Ecto neural progenitor cell (in vitro differentiated cells): ENCODE results near the gene ASB2.

Experiments used
- DNase-seq: peaks from one replicate; pipeline ENCODE4 v3.0.0-alpha.2; 2018; ENCODE audit warnings: low spot score

ASB2 gene

DNA sequence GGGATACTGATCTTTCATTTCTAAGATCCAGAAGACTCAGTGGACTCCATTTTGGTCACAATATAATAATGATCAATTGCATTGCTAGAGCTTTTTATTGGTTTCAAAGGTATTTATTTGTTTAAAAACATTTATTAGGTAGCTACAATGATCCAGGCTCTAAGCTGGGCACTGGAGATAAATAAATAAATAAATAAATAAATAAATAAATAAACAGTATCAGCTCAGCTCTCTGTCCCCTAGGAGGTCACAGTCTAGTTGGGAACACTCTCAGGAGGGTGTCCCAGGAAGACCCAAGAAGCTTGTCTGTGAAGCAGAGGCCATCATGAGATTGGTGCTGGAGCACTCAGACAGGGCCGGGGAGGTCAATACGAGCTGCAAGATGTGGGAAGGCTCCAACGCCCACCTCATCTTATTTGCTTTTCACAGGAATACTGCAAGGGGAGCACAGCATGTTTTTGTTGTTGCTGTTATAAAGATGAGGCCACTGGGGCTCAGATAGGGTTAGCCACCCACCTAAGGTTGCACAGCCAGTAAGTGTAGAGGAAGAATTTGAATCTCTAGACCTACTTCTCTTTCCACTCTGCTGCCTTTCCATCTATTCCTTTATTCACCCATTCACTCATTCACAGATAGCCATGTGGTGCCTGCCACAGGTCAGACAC, 15.5 kb downstream of the ASB2 start:
- no peak for DNase-seq

DNA sequence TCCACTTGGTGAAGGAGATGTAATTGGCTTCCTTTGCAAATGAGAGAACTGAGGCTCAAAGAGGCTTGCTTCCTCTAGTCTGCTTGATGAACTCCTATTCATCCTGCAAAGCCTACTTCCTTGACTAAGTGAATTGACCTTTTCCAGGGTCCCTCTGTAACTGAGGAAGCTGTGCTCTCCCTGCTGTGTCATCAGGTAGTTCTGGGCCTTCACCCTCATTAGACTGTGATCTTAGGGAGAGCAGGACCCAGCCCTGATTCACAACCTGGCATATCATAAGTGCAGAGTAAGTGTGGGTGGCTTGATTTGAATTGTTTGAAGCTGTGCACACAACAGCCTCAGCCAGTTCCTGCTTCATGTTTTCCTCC, 16.3 kb downstream of the ASB2 start:
- no peak for DNase-seq

DNA sequence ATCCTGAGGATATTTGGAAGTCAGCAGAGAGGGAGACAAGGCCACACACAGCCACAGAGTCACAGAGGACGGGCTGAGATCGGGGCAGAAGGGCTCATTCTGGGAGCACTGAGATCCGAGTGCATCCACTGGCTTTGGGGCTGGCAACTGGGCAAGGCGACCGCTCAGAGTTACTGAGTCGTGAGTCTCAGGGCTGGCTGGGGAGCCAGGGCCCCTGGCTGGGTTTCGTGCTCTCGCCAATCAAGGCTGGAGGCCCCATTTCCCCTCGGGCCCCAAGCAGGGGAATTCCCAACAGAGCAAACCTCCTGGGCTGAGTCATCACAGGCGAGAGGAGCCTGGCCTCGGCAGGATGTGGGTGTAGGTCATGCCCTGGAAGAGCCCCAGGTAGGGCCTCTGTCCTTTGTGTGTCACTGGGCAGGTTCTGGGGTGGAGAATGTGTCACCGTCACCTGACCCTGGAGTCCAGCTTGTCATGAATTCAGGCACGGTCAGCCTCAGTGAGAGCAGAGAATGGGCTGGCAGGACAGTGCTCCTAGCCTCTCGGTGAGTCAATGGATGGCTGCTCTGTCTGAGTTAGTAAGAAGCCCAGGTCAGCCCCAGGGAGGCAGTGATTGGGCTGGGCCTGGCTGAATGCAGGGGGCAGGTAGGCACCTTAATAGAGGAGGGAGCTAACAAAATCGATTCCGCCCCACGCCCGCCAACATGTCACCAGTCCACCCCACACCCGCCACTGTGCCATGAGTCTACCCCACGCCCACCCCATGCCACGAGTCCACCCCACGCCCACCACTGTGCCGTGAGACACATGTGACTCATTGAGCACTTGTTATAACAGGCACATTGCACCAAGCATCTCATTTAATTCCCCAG, 16.9 kb downstream of the ASB2 start:
- no peak for DNase-seq

DNA sequence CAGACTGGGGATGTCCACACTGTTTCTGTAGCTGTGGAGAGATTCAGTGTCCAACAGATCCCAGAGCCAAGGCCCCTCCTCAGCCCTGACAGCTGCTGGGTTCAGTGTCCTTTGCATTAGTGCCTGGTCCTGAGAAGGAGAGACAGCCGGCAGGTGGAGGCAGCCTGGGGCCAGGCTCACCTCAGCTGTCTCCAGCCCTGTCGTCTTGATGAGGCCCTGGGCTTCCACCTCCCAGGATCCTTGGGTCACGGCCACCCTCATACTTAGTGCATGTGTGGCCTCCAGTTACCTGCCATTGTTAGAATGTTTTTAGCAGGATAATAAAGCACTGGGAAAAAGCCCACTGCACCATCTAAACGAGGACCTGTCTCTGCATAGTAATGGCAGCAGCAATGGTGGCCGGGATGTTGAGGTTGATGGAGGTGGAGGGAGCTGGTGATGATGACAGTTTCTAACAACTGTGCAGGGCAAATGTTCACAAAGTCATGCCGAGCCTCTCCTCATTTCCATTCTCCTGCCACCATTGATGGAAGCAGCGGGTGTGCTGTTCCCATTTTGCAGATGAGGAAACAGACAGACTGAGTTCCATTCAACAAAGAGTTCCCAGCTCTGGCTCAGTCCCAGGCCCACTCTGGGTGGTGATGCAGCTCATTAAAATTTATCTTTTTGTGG, 17.7 kb downstream of the ASB2 start:
- no peak for DNase-seq

DNA sequence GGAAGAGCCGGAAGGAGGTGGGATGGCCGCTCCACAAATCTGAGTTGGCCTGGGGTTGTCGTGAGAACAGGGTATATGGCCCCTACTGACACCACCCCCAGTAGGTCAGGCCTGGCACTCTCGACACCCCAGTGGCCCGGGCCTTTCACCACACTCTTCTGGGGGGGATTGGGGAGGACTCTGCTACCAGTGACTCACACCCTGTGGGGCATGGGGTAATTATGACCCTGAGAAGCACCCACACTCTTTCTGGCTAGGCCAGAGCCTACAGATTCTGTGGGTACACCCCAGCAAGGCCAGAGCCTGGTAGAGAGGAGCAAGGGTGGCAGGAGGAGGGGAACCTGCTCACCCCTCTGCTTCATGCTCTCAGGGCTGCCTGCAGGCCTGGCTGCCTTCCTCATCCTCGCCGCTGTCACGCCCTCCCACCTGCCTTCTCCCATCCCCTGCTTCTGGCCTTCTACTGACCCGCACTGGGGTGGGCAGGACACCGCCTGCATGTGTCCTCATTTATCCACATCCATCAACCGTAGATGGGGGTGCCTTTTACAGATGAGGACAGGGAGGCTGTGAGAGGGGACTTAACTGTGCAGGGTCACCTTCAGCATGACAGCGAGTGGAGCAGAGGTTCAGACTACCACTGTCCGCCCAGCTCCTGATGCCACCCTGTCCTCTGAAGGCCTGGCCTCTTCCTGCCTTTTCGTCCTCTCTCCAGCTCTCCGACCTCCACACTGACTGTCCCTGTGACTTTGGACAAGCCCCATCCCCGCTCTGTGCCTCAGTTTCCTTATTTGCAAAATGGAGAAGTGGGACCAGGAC, 18.4 kb downstream of the ASB2 start:
- DNase-seq = no peak

DNA sequence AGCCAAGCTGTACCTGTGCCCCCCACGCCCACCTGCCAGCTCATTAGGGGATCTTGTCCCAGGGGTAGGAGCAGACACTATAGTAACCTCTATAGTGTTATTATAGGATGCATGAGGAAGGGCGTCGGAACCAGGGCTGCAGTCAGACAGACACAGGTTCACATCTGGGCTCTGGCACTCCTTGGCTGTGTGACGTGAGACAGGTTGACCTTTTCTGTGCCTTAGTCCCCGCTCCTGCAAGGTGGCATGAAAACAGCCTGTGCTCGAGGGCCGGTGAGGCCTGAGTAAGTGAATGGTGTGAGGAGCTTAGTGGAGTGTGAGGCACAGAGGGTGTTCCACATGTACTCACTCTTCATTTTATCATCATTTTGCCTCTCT, 19.0 kb downstream of the ASB2 start:
- DNase-seq = no peak

DNA sequence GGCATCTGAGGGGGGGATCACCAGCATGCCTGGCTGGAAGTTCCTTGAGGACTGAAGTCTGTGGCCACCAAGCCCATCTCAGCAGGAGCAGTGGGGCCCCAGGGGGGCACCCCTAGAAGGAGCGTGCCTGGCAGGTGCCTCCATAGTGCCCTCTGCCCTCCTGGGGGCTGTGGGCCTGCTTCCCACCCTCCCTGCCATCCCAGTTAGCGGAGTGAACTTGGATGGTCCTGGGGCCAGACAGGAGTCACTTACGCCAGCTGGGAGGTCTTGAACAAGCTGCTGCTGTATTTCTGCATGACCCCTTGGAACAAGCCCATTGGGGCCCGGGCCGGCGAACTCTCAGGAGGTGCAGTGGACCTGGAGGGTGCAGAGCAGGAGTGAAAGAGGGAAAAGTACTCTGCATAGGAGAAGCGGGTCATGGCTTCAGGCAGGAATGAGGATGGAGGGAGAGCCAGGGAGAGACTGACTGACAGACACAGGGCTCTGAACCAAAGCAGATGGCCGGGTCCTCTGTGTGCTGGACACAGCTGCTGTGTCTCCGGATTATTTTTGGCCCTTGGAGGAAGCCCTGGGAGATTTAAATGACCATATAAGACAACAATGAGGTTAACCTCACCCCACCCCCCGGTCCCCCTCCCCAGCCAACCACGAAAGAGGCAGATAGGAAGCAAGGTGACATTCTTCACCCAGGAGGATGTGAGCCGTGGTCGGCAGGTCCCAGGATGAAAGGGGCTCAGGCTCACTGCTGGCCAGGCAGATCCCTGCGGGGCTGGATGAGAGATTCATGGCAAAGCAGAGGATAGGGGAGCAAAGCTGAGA, 19.6 kb downstream of the ASB2 start:
- DNase-seq = no peak

DNA sequence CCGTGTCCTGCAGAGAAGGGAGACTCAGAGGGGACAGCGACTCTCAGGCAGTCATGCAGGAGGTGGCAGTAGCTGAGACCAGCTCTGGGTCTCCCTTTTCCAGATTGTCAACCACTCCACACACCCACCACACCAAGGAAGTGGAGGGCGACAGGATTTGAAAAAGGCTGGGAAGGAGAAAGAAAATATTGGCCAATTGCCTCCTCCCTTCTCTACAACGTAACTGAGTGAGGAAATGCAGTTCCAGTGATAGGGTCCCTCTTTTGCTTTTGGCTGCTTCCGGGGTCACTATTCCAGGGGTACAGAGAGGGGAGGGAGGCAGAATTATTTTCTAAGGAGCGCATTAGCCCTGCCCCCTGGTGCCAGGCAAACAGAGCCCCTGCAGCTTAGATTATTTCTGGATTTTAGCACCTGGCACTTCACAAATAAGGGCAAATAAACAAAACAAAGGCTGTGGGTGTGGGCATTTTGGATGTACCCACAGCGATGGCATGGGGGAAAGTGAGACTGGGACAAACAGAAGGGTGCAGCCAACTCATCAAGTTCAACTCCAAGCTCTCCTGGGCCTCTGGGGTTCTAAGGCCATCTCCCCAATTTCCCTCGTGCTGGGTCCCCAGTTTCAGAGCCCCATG, 20.4 kb downstream of the ASB2 start:
- DNase-seq = no peak

DNA sequence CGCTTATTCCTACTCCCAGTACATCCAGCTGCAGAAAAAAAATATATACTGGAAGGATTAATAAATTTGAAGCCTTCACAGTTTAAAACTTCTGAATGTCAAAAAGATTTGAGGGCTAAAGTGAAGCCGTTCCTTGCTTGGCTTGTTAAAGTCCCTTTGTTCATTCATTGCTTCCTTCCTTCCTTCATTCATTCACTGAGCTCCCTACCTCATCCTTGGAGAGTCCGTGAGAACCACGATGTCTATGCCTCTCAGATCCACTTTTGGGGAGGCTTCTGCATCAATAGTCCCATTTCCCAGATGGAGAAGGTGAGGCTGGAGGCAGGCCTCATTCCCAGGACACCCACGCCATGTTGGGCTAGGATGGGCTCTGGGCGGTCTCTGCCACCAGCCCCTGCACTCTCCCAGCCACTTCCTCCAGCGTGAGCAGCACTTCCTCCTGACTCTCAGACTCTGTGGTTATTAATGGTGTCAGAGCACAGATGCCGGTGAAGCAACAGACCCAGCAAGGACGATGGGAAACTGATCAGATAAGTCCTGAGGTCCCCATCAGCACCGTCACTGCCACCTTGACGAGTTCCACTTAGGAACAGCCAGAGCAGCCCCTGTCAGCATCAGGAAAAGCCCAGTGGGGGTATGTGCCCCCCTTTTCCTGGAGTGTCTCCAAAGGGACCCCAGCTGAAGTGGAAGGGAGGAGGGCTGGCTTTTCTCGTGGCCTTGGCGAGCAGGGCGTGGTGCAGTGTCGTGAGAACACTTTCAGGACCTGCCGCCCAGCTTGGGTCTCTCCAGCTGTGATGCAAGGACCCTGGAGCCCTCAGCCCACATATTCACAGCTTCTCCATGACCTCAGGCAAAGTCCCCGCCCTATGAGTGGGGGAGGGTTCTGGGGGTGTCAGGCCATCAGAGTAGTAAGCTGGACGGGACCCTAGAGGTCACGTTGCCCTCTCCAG, 21.2 kb downstream of the ASB2 start:
- DNase-seq = no peak

DNA sequence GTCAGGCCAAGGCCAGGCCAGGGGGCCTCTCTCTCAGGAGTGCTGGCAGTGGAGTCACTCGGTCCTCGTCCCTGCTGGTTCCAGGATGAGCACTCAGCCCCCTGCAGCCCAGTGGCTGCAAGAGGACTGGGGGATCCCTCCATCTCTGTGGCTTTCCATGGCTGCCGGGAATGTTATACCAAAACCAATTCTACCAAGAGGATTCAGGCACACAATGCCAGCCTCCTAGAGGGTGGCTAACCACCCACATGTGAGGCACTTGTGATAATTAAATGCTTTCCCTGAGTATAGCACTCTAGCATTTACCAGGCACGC, 21.9 kb downstream of the ASB2 start:
- no peak for DNase-seq

DNA sequence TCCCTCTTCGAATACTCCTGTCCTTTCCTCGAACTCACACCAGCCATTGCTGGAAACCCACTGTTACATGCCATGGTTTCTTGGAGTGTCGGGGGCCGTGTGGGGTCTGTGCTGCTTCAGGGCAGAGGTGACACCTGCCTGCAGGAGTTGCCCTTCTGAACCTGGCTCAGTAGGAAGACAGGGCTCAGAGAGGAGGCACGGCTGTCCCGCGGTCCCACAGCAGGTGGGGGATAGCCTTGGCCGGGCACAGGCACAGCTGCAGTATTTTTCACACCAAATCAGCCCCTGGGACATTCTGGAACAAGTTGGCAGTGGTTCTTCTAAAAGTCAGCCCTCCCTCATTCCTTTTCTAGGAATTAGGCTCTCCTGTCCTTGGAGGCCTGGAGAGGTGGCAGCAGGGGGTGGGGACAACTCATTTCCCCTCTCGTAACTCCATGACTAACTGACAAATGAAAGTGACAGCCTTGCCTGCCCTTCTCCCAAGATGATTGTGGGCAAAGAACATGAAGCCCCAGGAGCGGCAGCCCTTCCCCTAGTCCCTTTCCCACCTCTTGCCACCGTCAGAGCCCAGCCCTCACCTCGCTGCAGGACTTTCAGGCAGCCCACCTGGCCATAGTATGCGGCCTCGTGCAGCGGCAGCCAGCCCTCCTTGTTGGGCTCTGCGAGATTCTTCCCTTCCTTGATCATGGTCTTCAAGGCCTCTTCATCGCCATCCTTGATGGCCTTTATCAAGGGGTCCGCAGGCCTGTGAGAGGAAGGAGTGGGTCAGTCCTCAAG, 22.4 kb downstream of the ASB2 start:
- no peak for DNase-seq

DNA sequence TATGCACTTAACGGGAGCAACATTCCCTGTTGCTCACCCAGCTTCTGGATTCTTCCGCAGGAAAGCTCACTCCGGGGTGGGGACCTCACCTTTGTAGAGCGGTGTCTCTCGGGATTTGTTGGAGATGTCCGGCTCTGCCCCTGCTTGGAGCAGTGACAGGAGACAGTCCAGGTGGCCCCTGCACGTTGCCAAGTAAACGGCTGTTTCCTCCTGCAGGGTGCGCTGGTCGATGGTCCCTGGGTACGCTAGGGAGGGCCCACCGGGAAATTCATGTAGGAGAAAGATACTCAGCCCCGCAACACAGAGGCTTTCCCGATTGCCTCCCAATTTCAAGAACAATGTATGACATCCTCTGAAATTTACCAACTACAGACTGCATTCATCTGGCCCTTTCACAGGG, 23.1 kb downstream of the ASB2 start:
- DNase-seq = no peak

DNA sequence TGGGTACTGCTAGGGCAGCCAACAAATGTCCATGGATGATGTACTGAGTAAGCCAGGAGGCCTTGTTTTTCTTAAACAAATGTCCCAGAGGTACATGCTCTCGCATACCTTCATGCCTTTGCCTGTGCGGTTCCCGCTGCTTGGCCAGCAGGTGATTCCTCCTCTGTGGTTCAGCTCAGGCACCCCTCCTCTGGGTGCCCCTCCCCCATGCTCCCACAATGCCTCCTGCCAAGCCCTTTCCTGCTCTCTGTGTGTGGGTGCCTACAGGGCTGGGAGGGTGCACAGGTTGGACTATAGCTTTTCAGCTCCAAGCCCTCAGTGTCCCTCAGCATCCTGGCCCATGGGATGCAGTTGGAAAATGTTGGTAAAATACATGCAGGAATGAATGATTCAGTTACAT, 23.5 kb downstream of the ASB2 start:
- no peak for DNase-seq

DNA sequence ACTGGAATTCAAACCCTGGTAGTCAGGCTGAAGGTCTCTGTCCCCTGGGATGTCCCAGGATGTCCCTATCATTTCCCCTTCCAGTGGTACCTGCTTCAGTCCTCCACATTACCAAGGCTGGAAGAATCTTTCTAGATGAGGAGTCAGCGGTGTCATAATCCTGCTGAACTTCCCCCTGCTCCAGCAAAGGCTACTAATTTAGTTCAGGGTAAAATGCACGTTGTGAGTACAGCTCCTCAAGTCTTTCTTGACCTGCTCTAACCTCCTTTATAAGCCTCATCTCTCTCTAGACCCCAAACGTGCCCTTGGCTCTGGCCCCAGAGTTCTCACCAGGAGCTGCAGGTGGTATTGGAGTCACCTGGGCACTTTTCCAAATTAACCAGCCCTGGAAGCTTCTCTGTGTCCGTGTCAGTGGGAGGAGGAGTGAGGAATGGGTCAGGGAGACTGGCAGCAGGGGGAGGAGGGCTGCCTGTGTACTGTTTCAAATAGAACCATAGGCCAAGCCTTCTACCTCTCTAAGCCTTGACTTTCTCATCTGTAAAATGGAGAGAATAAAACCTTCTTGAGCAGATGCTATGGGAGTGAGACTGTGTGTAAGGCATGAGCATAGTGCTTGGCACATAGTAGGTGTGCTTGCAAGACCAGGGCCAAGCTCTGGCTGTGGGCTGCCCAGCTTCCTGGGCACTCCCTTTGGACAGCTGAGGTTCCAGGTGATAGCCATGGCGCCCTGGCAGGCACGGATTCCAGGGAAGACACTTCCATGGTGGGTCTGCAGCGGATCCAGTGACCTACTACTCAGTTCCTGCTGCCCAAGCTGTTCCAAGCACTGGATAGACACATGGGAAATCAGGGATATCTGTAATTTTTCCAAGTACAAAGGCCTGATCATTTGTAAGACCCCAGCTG, 24.5 kb downstream of the ASB2 start:
- no peak for DNase-seq

DNA sequence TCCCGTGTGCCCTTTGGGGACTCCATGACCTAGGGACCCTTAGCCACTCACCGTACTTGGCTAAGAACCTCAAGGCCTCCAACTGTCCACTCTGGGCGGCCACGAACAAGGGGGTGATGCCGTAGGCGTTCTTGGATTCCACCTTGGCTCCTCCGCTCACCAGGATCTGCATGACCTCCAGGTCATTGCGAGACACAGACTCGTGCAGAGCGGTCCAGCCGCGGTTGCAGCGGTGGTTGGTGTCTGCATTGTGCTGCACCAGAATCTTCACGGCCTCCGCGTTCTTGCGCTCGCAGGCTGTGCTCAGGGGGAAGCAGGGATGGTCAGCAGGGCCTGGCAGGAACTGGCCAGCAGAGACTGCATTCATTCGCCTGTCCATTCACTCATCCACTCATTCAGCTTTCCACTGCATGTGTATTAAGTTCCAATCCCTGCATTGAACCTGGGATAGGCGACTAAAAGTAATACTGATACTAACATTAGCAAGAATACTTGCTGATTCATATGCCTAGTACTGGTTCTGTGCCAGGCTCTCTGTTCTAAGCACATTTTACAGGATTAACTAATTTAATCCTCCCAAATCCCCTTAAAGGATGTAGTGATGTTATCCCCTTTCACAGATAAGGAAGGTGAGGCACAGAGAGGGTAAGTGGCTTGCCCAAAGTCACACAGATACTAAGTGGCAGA, 25.3 kb downstream of the ASB2 start:
- DNase-seq = no peak

DNA sequence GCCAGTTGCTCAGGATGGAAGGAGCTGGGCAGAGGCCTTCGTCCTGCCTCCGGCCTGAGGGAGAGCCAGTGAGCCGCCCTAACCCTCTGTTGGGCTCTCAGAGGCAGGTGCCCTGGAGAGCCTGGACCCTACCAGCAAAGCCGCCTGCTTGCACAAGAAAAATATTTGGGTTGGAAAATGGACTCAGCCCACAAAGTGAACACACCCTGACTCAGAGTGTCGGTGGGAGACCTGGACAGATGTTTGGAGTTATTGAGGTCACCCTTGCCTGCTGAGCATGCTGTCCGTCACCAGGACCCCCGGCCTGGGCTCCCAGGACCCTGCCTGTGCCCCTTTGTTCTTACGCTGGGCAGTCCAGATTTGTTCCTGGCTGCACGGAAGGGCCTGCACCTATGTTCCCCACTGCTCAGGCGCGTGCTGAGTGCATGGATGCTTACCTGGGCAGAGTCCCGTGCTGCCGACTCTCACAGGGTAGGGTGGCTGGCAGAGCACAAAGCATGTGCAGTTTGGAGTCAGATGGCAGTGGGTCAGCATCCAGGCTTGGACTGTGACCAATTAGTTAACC, 26.8 kb downstream of the ASB2 start:
- DNase-seq = no peak

DNA sequence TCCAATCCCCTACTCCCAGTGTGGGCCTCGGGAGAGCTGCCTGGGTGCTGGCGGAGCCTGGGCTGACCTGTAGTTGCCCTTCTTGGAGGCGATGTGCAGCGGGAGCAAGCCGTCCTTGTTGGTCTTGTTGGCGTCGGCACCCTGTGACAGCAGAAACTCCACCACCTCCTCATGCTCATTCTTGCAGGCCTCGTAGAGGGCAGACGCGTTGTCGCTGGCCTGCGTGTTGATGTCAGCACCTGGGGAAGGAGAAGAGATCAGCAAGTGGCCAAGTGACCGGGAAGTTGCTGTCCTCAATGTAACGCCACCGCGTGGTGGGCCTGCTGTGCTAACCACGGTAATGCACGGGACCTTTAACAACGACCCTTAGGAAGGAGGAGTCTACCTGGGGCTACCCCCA, 29.1 kb downstream of the ASB2 start:
- no peak for DNase-seq
